ENCODE data around the gene DDI2. TPM values are rescaled to one million over a fixed set of nuclear protein-coding genes. Genes with fewer than 3 reads are reported as not detected.
A peak's percentile ranks its signal among the peaks of the same experiment; 100 is the strongest.

DDI2 gene
- total RNA-seq, 1 experiment from 2014 or later = 10.8 TPM

GRCh38 chr1:15702722-15703550 lies 85.7 kb downstream of the DDI2 start:
- peak; percentile 17 for DNase-seq (ENCODE audit: low read depth)

- peak; percentile 88 for DNase-seq (ENCODE audit: low read depth)
Observed at GRCh38 chr1:15703562-15703961, 86.3 kb downstream of the DDI2 start.

GRCh38 chr1:15704526-15705183 lies 87.4 kb downstream of the DDI2 start:
- DNase-seq (ENCODE audit: low read depth) = no peak

GRCh38 chr1:15705184-15705566 lies 87.9 kb downstream of the DDI2 start:
- no peak for DNase-seq (ENCODE audit: low read depth)

GRCh38 chr1:15706751-15707150 lies 89.5 kb downstream of the DDI2 start:
- DNase-seq (ENCODE audit: low read depth) = no peak

GRCh38 chr1:15707239-15707925 lies 90.1 kb downstream of the DDI2 start:
- DNase-seq (ENCODE audit: low read depth) = no peak

- DNase-seq (ENCODE audit: low read depth) = no peak
Observed at GRCh38 chr1:15708486-15709137, 91.4 kb downstream of the DDI2 start.

- DNase-seq (ENCODE audit: low read depth) = no peak
Observed at GRCh38 chr1:15709226-15709625, 92.0 kb downstream of the DDI2 start.

- DNase-seq (ENCODE audit: low read depth) = no peak
Observed at GRCh38 chr1:15712168-15712567, 94.9 kb downstream of the DDI2 start.

GRCh38 chr1:15714406-15715136 lies 97.3 kb downstream of the DDI2 start:
- DNase-seq (ENCODE audit: low read depth) = peak; percentile 82

GRCh38 chr1:15717418-15718125 lies 100.3 kb downstream of the DDI2 start:
- DNase-seq (ENCODE audit: low read depth) = no peak

GRCh38 chr1:15718199-15718601 lies 100.9 kb downstream of the DDI2 start:
- DNase-seq (ENCODE audit: low read depth) = no peak

Other genes starting within 250 kb of the DDI2 start
- 75.9 and 76.5 TPM in 2 replicates for gene EFHD2, start 207.6 kb upstream of the DDI2 start, total RNA-seq (2014; rRNA removed)
- not detected in 2 replicates for gene CTRC, start 179.0 kb upstream of the DDI2 start, total RNA-seq (2014; rRNA removed)
- not detected in 2 replicates for gene CELA2A, start 160.7 kb upstream of the DDI2 start, total RNA-seq (2014; rRNA removed)
- gene CELA2B, start 141.4 kb upstream of the DDI2 start, total RNA-seq (2014; rRNA removed) = not detected in 2 replicates
- 8.2 and 11.3 TPM in 2 replicates for gene CASP9, start 93.2 kb upstream of the DDI2 start, total RNA-seq (2014; rRNA removed)
- gene DNAJC16, start 90.6 kb upstream of the DDI2 start, total RNA-seq (2014; rRNA removed) = 18.9 and 19.1 TPM in 2 replicates
- 2.6 and 3.7 TPM in 2 replicates for gene AGMAT, start 32.4 kb upstream of the DDI2 start, total RNA-seq (2014; rRNA removed)
- 31.9 and 37.0 TPM in 2 replicates for gene PLEKHM2, start 66.9 kb downstream of the DDI2 start, total RNA-seq (2014; rRNA removed)
- 0.19 and 0.40 TPM in 2 replicates for gene SLC25A34, start 118.8 kb downstream of the DDI2 start, total RNA-seq (2014; rRNA removed)
- 0.11 TPM in 1 of 2 replicates, not detected in the other for gene TMEM82, start 125.0 kb downstream of the DDI2 start, total RNA-seq (2014; rRNA removed)
- 10.3 and 10.4 TPM in 2 replicates for gene FBLIM1, start 141.3 kb downstream of the DDI2 start, total RNA-seq (2014; rRNA removed)
- 1.3 and 1.4 TPM in 2 replicates for gene UQCRHL, start 190.2 kb downstream of the DDI2 start, total RNA-seq (2014; rRNA removed)
- 7.6 and 7.7 TPM in 2 replicates for gene SPEN, start 230.2 kb downstream of the DDI2 start, total RNA-seq (2014; rRNA removed)